Neuron (in vitro differentiated cells): Measurements from ENCODE around the gene GNS.

Source experiments
- H2AFZ ChIP-seq: one replicate; pipeline ENCODE4 v1.6.1; 2013; ENCODE audit warnings: low read depth, mild to moderate bottlenecking, inconsistent platforms, low read length, moderate library complexity
- H3K27me3 ChIP-seq: one replicate; pipeline ENCODE4 v1.6.1; 2013; ENCODE audit warnings: low read length; ENCODE audit not compliant: insufficient read depth
- H3K36me3 ChIP-seq: one replicate; pipeline ENCODE4 v1.6.1; 2013; ENCODE audit warnings: low read length; ENCODE audit not compliant: insufficient read depth
- H3K4me1 ChIP-seq: one replicate; pipeline ENCODE4 v1.6.1; 2013; ENCODE audit warnings: low read length; ENCODE audit not compliant: insufficient read depth
- H3K4me3 ChIP-seq: 2 replicates; pipeline ENCODE4 v1.5.1; 2013; ENCODE audit warnings: mild to moderate bottlenecking, low read length, moderate library complexity
- H3K9me3 ChIP-seq: one replicate; pipeline ENCODE4 v1.6.1; 2013; ENCODE audit warnings: low read length

GNS gene

DNA sequence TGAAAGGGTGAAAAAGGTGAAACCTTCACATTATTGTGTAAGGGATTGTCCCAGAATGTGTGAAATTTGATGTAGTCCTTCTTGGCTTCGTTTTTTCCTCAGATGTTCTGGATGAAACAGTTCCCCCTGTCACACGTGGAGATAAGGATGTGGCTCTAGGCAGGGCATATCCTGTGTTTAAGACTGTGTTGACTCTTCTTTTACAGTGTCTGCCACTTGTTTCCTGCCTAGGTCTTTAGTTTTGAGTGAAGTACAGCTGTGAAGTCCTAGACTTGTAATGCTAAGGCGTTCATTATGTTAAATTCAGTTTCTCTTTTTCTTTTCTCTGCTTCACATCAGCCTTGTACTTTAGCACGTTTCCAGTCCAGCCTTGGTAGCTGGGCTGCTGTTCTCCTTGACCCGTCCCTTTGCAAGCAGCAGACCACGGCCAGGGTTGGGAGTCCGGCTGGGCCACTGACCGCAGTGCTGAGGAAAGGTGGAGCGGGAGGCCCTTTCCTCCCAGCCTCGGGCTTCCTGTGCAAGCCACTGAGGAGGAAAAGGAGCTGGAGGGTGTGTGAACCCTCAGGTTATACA is 89.8 kb downstream of the GNS start:
- no peaks in the 10 kb centered on the region for H3K36me3 ChIP-seq

DNA sequence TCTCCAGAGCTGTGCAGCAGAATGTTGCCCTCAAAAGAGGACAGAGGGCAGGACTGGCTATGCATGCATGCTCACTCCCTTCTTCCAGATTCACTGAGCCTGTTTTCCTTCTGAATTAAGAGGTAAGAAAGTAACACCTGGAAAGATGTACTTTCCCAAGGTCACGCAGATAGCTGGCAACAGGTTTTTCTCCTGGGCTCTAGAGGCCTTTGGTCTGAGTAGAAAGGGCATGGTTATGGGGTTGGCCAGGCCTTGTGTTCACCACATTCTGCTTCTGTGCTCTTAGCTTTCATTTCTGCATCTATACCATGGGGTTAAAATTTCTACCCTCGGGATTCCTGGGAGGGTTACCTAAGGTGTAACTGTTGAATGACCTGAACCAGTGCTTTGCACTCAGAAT is 91.4 kb downstream of the GNS start:
- no peak overlapping the region for H2AFZ ChIP-seq
- no peaks in the 10 kb centered on the region for H3K36me3 ChIP-seq
- no peaks in the 10 kb centered on the region for H3K27me3 ChIP-seq
- H3K9me3 ChIP-seq, result no peaks in the 10 kb centered on the region
- no peak overlapping the region for H3K4me3 ChIP-seq
- peaks cover 6% of the 10 kb centered on the region for H3K4me1 ChIP-seq

More for the DNA sequence above, 89.8 kb downstream of the GNS start:
- no peak overlapping the region for H2AFZ ChIP-seq
- H3K4me3 ChIP-seq, result no peak overlapping the region
- H3K9me3 ChIP-seq, result no peaks in the 10 kb centered on the region
- H3K27me3 ChIP-seq, result no peaks in the 10 kb centered on the region
- H3K4me1 ChIP-seq, result peaks cover 6% of the 10 kb centered on the region

DNA sequence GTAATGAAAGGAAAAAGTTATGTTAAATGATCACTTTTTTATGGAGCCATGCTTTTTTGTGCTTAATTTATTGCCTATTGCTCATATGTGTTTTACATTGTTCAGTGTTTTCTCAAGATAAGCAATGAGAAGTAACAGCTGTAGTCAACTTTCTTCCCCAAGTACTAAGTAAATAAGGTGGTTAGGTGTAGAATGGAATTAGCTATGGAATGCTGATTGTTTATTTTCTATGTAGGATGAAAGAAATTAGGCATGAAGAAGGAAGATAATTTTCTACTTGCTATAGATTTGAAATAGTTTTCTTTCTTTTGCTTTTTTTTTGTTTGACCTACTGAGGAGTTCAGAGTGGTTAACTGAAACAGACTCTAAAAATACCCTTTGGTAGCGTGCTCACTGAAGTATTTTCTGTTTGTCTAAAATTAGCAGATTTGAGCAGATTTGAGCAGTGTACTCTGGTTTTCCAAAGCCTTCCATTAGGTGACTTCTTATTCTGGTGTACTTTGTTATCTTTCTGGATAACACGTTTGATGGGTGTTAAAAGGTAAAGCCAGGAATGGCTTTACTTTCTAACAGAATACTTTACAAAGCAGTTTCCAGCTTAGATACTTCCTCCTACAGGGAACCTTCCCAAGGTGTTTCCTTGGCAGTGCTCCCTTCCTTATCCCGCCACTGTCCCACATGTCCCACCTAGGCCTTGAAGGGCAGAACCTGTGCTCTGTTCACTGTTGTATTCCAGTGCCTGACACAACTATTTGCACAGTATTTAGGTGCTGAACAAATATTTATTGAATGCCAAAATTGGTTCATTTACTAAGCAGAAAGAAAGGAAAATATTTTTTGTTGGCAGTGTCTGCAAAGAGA is 92.9 kb downstream of the GNS start:
- Histone ChIP-seq H3K4me3 (no peak overlapping the region), H2AFZ (no peak overlapping the region), H3K9me3 (no peaks in the 10 kb centered on the region), H3K36me3 (no peaks in the 10 kb centered on the region), H3K27me3 (no peaks in the 10 kb centered on the region), H3K4me1 (peaks cover 6% of the 10 kb centered on the region)

DNA sequence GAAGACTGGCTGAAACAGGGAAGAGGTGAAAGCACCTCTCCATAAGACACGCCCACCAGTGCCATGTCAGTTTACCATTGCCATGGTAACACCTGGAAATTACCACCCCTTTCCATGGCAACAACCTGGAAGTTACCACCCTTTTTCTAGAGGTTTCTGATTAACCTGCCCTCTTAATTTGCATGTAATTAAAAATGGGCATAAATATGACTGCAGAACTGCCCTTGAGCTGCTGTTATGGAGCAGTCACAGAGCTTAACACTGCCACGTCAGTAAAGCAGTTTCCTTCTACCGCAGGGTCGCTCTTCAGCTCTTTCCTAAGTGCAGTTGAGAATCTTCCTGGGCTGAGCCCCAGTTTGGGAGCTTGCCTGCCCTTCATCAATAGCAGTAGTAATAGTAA is 93.7 kb downstream of the GNS start:
- Histone ChIP-seq H2AFZ (no peak overlapping the region), H3K27me3 (no peaks in the 10 kb centered on the region), H3K4me3 (no peak overlapping the region), H3K4me1 (peaks cover 6% of the 10 kb centered on the region), H3K36me3 (no peaks in the 10 kb centered on the region), H3K9me3 (no peaks in the 10 kb centered on the region)
